Measurements from ENCODE around the gene IL2RA.
"Not testable (repeated sequence)": the region's sequence is repeated elsewhere in the genome, so short reads cannot be mapped to it uniquely, and the experiment has no call there.

IL2RA gene

DNA sequence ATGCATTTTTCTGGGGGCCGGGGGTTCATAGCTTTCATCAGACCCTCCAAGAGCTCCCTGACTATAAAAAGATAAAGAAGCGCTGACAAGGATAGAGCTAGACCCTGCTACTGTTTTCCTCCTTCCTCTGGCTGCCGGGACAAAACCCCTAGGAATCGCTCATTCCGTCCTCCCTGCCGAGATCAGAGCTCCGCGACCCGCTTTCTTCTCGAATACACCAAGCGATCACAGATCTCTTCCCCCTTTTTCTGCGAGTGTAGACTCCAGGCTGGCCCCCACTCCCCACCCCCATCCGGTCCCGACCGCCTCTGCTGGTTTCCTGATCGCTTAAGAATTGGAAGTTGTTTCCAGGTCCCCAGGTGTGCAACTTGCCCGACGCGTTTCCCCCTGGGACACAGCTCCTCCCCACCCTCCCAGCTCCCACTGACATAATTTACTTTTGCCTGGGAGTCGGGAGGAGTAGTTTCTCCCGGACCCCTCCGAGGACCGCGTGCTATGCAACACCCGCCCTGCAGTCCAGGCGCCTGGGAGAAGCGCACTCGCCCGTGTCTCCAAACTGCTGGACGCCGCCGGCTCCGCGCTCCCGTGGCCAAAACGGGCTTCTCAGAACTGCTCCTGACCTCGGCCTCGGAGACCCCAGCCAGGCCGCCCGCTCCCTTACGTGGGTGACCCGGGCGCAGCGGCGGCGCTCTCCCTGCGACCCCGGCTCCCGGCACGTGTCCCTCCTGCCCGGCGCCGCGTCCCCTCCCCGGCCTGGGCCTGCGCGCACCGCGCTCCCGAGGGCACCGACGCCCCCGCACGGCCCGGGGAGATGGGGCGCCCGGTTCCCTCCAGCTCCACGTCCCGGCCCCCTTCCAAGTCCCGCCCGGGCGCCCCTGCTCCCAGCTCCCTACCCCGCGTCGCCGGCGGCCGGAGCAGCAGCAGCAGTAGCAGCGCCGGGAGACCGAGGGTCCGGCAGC, 85.4 kb downstream of the IL2RA start:
- DNase-seq: peak; percentile 46

DNA sequence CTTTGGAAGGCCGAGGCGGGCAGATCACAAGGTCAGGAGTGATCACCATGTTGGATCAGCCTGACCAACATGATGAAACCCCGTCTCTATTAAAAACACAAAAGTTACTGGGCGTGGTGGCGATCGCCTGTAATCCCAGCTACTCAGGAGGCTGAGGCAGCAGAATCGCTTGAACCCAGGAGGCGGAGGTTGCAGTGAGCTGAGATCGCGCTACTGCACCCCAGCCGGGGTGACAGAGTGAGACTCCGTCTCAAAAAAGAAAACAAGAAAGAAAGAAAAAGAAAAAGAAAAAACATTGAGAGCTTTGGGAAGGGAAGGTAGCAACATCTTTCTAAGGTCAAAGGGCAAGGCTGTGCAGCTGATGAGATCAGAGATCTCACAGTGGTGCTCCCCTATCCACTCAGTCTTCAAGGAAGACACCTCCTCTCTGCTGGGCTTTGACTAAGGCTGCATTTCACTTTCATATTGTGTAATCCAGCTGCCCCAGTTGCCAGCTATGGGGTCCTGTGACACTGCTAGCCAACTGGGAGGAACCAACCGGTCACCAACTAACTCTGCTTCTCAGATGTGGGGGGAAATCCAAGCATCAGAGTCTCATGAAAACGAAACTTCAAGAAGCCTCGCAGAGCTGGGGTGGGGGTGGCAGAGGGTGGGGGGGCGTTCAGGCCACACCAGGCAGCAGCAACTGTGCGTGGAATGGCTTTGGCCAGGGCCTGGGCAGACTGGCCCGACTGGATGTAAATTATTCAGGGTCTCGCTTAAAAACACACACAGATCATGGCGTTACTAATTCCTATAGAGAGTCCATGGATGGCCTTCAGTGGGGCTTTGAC, 86.3 kb downstream of the IL2RA start:
- DNase-seq: peak; percentile 52 to 58

DNA sequence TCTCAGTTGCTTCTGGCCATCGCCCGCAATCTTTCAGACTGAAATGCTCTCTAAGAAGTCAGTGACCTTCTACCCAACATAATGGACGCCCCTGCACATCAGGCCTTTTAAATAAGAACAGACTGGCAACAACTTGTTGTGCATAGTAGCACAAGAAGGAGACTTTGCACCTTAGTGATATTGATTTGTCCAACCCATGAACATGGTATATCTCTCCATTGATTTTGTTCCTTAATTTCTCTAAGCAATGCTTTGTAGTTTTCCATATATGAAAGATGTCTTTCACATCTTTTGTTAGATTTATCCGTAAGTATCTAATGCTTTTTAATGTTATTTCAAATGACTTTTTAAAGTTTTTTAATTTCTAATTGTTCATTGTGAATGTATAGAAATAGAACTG, 89.1 kb downstream of the IL2RA start:
- no peak for DNase-seq

DNA sequence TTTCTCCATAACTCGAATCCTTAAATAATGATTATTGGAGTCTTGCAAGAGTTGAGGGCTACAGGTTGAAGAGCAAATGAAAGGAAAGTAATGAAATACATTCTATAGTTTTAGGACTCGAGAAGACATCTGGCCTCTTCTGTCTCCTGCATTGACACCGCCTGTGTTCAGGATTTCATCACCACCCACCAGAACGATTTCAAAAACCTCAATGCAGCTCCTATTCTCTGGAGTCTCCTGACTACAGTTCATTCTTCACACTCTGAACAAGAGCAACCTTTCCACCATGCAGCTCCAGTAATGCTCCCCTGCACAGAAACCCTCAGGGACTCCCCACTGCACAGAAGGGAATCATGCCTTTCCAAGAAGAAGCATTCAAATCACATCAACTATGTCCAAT, 90.3 kb downstream of the IL2RA start:
- no peak for DNase-seq

DNA sequence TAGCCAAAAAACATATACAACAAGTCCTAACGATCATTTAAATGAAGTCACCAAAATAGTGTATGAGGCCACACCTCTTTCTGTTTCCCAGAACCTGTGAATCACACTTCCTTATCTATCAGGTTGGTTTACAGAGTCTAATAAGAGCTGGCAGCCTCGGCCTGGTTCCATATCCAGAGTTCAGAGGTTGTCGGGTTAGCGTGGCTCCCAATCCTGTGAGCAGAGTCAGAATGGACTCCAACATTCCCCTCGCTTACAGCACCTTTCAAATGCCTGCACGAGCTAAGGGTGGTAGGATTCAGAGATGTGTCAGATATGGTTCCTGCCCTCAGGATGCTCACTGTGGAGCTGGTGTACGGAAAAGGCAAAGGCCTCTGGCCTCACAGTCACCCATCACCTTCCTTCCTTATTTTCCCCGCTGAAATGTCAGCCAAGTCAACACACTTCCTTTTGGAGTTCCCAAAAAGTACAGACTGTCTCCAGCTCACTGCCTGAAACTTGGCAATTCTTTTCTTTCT, 90.8 kb downstream of the IL2RA start:
- peak; percentile 29 to 35 for DNase-seq

DNA sequence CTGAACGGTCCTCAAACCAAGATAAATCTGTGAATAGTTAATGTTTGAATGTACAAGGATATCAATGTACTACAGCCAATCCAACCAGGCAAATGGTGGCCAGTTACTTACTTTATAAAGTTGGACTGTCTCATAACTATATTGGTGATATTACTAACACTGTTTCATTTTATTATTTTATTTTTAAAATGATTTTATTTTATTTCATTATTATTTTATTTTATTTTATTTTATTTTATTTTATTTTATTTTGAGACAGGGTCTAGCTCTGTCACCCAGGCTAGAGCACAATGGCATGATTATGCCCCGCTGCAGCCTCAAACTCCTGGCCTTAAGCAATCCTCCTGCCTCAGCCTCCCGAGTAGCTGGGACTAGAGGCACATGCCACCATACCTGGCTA, 91.6 kb downstream of the IL2RA start:
- no peak for DNase-seq

DNA sequence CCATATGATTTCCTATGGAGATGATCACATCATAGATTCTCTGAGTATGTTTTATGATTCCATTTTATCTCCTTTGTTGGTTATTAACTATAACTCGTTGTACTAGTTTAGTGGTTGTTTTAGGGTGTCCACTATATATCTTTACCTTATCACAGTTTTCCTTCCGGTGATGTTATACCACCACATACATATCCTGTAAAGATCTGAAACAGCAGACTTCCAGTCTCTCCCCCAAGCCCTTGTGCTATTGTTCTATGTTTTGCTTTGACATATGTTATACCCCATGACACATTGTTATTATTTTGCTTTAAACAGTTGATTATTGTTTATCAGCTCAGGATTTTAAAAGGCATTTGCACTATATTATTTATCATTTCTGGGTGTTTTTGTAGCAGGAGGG, 92.1 kb downstream of the IL2RA start:
- DNase-seq: no peak

DNA sequence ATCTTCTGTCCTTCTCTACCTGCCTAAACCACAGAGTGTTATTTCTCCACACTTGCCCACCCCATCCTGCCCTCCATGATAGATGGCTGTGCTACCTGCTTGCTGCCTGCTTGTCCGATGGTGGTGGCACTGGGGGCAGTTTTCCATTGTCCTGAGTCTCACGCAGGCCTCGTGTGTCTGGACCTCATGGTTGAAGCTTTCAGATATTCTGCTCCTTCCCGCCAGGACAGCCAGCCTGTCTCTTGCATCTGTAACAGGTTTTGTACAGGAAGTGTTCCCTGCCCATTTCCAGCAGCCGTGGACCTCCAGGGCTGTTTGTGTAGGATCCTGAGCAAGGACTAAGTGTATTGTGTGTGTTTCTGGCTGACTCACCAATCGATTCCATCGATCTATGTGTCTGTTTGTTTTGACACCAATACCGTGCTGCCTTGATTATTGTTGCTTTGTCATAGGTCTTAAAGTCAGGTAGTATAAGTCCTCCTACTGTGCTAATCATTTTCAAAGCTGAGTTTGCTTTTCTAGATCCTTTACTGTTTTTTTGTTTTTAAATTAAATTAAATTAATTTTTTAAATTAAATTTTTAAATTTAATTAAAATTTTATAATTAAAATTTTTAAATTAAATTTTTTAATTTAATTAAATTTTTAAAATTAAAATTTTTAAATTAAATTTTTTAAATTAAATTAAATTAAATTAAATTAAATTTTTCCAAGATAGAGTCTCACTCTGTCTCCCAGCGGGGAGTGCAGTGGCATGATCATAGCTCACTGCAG, 93.3 kb downstream of the IL2RA start:
- no peak for DNase-seq

DNA sequence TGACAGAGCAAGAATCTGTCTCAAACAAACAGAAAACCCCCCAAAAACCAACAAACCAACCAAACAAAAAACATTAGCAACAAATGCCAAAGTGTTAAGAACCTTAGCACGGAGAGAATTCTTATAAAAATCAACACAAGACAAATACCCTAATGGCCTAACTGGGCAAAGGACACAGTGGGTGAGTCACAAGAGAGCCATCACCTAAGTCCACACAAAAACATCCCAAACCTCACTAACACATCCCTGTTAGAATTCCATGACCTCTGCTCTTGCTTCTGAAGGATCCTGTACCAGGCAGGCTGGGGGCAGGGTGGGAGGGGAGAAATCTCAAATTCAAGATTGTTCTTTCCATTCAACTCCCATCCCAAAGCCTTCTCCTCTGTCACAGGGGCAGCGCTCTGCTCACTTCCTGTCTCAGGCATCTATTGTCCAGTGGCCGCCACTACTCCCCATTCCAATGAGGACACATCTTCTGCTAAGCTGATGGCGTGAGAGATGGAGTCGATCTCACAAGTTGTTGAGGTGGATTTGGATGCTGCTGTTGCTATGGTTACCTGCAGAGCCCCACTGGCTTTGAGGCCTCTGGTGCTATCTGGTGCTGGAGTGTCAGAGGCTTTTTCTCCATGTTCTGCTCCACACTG, 94.0 kb downstream of the IL2RA start:
- DNase-seq: no peak

DNA sequence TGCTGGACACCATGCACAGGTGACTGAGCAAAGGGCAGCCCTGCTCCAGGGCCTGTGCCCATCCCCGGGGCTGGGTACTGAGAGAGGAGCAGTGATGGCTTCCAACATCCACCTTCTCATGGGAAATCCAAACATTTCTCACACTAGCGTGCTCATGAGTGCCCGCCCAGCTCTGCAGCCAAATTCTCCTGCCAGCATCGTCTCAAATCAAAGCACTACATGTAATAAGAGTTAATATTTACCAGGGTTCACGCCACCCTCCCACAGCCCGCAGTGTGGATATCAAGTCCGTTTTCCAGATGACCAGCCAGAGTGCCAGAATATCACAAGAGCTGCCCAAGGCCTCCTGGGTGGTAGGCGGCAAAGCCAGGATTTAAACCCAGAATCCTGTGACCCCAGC, 96.9 kb downstream of the IL2RA start:
- no peak for DNase-seq

DNA sequence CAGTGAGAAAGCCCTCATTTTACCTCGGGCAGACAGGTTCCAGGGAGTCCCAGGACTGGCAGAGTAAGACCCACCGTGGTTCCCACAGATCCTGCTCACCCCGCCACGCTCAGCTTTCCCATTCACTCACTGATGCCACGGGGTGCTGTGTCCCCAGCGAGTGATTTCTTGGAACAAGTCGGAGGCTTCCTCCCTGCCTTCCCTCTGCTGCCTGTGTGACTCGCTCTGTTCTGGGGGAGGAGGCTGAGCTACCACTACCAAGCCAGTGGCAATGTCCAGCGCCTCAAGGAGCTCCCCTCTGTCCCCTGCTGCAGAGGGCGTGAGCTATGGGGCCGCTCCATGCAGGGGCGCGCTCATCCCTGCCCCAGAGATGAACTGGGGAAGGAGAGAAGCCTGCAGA, 97.4 kb downstream of the IL2RA start:
- DNase-seq: no peak

DNA sequence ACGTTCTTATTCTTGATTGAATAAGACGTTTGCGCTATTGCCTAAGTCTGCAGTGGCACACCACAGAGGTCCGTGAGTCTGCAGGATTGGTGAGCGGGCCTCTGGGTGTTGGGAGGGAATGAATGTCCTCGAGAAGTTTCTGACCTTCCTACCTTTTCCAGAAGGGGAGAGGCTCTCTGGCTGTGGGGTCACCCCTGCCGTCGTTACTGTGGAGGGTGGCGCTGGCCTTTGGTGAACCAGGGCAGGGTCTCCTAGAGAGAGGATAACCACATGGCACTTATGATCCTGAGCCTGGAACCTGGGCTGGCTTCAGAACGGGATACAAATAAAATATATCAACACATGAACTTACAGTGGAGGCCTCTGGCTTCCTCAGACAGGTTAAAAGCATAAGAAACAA, 98.6 kb downstream of the IL2RA start:
- no peak for DNase-seq

DNA sequence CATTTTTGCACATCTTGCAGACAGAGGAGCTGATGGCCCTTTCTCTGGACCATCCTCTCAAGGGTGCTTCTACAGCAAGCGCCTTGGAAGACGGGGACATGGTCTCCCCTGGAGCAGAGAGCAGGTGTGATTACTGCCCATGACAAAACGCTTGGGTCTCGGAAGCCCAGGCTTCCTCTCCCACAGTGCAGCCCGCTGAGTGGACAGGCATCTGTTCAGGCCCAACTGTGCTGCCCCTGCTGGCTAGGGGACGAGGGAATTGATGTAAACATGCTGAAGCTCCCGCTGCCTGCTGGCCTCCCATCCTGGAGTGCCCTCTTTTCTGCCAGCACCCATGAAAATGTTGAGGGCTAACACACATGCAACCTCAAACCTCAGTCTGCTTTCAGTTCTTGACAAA, 99.1 kb downstream of the IL2RA start:
- DNase-seq: no peak

DNA sequence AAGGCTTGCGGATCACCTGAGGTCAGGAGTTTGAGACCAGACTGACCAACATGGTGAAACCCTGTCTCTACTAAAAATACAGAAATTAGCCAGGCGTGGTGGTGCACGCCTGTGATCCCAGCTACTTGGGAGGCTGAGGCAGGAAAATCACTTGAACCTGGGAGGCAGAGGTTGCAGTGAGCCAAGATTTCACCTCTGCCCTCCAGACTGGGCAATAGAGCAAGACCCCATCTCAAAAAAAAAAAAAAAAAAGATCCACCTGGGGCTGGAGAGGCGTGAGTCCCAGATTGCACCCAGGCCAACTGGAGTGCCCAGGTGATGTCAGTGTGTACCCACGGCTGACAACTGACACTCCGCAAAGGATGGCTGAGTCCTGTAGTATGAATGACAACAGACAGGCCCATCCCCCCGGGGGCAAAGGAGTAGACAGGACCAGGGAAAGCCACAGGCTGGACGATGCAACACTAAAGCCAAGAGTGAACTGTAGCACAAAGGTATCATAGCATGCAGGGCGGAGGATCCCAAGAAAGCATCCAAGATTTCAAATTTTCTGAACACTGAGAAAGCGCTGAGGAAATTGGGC, 99.7 kb downstream of the IL2RA start:
- DNase-seq: not testable (repeated sequence)

DNA sequence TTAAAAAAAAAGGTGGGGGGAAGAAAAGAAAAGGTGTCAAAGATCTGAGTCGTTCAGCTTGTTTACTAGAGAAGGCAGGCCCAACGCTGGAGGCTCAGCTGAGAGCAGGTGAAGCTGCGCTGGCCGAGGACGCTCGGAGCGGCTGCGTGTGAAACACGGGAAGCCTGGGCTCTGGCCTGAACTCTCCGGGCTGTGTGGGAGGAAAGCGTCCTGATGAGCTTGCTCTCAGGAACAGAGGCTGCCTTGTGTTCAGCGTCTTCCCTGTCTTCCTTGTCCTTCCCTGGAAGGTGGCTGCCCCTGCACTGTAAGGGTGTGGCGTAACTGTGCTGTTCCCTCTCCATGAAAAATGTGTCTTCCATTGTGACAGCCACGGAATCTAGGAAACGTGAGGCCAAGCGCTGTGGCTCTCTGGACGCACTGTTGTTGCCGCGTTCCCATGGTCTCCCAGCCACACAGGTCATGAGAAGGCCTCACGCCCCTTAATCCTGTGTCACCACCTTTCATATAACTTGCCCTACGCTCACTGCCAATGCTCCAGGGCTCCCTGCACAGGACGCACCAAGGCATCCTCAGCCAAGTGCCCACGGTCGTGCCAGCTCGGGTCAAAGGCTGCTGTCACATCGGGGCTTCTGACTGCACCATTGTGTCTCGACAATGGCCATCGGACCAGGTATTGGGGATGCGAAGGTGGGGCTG, 100.6 kb downstream of the IL2RA start:
- no peak for DNase-seq

DNA sequence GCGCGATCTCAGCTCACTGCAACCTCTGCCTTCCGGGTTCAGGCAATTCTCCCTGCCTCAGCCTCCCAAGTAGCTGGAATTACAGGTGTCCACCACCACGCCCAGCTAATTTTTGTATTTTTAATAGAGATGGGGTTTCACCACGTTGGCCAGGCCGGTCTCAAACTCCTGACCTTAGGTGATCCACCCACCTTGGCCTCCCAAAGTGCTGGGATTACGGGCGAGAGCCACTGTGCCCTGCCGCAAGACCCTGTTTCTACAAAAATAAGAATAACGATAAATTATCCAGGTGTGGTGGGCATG, 101.2 kb downstream of the IL2RA start:
- not testable (repeated sequence) for DNase-seq

All from activated CD4-positive, alpha-beta T cell treated with anti-CD3 and anti-CD28 coated beads for 4 hours (primary cell).